IPS-NIHi7 (cell line): ENCODE measurements around the gene RIGI.
"Not testable (repeated sequence)": the region's sequence is repeated elsewhere in the genome, so short reads cannot be mapped to it uniquely, and the experiment has no call there.

ENCODE experiments used
- DNase-seq: peaks from one replicate; pipeline ENCODE4 v3.0.0; 2012; ENCODE audit warnings: mixed read lengths; ENCODE audit errors: extremely low spot score

The RIGI gene

DNA sequence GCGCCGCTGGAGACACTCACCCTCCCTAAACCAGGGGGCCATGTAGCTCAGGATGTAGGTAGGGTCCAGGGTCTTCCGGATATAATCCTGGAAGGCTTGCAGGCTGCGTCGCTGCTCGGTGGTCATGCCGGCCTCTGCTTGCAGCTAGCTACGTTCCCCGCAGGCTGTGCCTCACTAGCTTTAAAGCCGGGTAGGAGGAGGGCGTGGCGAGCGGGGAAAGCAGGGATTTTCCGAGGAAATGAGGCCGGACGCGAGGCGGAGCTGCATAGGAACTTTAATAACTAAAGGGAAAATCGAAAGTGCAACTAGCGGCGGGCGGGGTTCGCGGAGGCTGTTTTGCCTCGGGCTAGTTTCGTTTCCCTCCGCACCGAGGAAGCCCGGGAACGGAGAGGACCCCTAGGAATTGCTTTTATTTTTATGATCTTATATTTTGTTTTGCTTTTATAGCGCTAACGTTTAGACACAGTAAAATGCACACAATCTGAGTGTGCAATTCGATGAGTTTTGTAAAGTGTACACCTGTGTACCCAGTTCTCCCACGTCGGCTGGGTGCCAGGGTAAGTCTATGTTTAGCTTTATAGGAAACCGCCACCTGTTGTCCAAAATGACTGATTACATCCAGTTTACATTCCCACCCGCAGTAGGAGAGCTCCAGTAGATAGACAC, at the start of gene RIGI:
Gene RIGI, minus strand, starts transcription at position 156 of the 666 bp plus-strand sequence. Its CDS starts 30 bp downstream, at position 126.
- DNase-seq = peak; percentile 64

- DNase-seq = no peak
Measured at GRCh38 chr9:32574858-32575257, 48.9 kb upstream of the RIGI start.

- no peak for DNase-seq
Measured at GRCh38 chr9:32573821-32574220, 47.8 kb upstream of the RIGI start.

DNA sequence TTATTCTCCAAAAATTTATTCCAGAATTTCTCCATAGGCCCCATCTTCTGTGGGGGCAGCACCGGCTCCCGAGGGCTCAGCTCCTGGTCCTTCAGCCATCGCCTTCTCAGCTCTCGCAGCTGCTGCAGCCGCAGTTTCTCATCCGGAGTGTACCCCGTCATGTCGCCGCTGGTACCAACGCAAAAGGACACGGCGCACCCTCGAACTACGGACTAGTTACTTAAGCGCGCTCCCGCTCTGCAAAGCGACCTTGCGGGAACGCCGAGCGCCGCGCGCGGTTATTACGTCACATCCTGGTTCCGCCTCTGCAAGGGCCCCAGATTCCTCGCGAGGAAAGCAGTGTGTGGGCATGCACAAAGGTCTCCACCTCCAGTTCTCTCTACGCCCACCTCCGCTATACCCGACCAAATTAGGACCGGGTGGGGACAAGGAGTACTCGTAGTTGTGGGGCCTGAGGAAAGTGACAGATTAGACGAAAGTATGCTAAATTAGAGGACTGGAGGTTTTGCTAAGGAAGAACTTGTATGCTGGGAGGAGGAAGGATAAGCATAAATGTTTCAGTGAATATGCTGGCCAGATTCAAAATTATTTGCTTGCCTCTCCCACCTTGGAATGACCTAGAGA, 47.0 kb upstream of the RIGI start, which contains the start of gene NDUFB6:
Gene NDUFB6, minus strand, starts transcription at position 260 of the 624 bp plus-strand sequence. Its CDS starts 99 bp downstream, at position 161.
- DNase-seq = peak; percentile 91

DNA sequence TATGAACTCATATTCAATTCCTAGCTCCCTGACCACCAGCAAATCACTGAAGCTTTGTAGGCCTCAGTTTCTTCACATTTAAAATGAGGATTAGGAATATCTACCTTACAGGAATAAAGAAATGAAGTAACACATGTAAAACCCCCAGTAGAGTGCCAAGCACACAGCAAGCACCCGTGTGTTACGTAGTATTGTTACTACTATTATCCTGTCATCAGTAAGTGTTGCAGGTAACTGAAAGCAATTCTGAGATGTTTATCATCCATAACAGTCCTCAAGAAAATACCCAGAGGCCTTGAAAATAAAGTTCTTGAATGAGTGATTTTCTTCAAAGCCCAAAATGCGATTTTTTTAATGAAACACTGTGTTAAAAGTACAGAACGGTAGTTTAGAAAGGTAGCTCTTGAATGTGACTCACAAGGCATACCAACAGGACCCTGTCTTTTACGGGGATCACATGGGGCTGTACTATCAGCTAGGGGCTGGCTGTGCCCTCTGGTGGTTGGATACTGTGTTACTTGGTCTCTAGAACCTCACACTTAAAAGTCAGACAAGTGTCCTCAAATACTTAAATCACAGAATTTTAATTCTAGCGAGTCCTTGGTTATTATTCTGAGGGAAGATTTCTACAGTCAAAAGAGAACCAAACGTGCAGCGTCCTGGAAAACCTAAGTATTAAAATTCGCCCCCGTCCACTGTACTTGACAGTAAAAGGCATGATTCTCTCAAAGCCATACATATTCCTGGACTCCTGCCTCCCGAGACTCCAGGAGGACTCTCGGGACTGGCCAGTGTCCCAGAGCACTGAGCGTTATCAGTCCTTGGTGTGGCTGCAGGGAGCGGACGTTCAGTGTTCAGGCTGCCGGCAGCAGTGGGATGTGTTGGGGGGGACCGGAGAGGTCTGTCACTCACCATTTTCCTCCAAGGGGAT, 46.2 kb upstream of the RIGI start:
- peak; percentile 77 for DNase-seq

DNA sequence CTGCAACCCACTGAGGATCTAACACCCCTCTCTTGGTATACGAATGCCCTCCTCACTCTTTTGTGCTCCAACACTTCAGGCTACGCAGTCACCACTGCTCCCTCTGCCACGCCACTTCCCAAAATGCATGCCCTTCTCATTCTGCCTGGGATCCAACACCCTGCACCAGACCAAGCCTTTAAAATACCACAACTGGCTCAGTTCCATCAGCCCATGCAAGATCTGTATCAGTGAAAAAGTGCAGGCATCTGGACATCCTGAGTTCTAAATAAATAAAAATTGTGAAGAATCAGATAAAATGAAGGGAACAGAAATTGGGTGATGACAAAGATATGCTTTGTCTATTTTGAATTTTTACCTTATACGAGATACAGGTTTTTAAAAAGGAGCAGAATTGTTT, 44.3 kb upstream of the RIGI start:
- DNase-seq = no peak

GRCh38 chr9:32566770-32567169, 40.8 kb upstream of the RIGI start:
- no peak for DNase-seq

- no peak for DNase-seq
Measured at GRCh38 chr9:32565967-32566366, 40.0 kb upstream of the RIGI start.

DNA sequence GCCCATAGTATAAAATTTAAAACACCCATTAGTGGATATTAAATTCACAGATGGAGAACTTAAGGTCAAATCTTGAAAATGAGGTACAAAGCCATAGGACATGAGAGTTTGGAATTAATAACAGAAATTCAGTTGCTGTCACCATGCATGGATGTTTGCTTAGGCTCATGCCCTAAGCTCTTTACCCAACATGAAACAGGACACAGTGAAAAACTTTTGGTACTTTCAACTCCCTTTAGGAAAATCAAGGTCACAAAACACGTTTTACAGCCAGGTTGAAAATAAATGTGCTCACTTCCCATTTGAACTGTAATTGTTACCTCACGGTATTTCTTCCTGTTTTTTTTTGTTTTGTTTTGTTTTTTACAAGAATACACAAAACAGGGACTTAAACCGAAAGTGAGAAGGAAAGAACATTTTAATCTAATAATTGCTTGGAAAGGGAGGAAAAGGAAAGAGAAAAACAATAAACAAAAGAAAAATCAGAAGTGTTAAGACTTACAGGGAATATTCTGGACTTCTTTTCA, 32.5 kb upstream of the RIGI start:
- no peak for DNase-seq

- no peak for DNase-seq
Measured at GRCh38 chr9:32554591-32554990, 28.6 kb upstream of the RIGI start.

DNA sequence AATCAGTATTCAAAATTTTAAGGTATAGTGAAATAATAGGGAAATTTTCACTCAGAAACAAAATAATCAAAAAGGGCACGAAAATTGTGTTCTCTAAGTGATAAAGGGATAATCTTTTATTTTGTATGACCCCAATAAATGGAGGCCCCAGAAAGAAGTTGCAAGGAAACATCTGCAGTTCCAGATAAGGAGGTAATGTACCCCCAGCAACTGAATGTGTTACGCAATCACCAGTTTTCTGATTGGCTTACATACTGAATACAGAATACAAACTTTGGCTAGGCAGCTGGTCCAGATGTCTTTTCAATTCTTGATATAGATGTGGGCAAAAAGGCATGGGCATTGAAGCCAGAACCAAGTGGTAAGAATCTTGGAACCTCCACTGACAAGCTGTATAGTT, 28.1 kb upstream of the RIGI start:
- no peak for DNase-seq

- DNase-seq = peak; percentile 83
Measured at GRCh38 chr9:32552172-32552872, 26.3 kb upstream of the RIGI start, which contains the start of the genes SMIM27 and TOPORS. SMIM27 (plus strand) TSS chr9:32552327; CDS start chr9:32552435, 108 bp downstream. TOPORS (minus strand) TSS chr9:32552586; CDS start chr9:32552436, 150 bp downstream.

GRCh38 chr9:32551276-32552051, 25.5 kb upstream of the RIGI start:
- DNase-seq = peak; percentile 31

DNA sequence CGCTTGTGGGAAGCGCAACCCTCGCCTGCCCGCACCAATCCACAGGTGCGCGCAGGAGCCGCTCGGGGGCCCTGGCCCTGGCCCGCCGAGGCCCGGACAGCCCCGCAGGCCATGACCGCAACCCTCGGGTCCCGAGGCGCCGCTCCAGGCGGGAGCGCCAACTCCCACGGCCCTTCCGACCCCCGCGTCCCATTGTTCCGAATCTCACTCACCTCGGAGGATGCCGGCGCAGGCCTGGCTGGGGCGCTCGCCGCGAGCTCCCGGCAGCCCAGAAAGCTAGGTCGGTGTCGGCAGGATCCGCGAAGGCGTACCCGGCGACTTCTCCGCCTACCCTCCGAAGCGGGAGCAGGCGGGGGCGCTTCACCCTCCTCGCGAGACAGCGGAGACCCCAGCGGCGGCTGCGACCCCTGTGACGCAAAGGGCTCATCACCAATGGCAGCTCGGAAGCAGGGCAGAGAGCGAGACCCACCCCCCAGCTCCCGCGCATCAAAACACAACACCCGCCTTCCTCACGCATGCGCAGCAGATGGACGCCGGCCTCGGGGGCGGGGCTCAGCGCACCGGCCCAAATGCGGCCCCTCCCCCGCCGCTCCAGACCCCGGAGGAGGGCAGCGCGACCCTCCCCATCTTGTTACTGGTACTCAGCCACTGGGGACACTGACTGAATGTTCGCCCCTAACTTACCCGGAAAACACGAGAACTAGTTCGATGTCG, 24.7 kb upstream of the RIGI start:
- peak; percentile 98 for DNase-seq

GRCh38 chr9:32550150-32550561, 24.2 kb upstream of the RIGI start:
- DNase-seq = no peak

DNA sequence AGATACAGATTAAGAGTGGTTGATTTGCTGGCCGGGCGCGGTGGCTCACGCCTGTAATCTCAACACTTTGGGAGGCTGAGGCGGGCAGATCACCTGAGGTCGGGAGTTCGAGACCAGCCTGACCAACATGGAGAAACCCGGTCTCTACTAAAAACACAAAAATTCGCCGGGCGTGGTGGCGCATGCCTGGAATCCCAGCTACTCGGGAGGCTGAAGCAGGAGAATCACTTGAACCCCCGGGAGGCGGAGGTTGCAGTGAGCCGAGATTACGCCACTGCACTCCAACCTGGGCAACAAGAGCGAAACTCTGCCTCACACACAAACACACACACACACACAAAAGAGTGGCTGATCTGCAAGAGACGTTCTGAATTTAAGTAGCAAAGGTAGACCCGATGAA, 22.2 kb upstream of the RIGI start:
- DNase-seq = not testable (repeated sequence)

DNA sequence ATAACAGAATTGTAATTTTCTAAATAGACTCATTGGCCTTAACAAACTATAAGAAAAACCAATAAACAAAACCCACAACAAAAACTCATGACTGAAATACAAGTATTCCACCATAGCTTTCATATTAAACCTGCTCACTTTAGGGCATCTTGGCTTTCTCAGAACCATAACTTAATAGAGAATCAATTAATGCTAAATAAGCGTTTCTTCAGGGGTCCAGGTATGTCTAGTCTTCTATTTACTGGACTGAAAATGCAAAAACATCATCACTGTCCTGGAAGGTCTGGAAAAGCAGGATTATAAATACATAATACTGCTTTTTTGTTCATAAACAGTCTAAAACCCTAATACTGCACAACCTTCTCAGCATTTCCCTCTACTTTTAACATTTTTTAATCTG, 19.9 kb upstream of the RIGI start:
- no peak for DNase-seq

DNA sequence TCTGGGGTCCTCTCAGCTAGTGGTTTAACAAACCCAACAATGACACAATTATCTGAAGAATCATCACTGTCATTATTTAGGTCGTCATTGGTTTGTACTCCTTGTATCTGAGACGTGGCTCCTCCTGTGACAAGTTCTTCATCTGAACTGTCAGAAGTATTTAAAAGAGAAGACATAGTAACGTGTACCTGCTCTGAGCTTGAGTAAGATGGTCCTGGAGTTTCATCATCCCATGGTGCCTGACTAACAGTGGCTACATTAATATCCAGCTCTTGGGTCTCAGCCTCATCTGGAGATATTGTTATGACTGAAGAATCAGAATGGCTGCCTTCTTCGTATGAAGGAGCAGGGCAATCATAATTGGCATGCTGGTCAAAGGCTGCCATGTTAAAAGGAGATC, 17.1 kb upstream of the RIGI start:
- DNase-seq = no peak

DNA sequence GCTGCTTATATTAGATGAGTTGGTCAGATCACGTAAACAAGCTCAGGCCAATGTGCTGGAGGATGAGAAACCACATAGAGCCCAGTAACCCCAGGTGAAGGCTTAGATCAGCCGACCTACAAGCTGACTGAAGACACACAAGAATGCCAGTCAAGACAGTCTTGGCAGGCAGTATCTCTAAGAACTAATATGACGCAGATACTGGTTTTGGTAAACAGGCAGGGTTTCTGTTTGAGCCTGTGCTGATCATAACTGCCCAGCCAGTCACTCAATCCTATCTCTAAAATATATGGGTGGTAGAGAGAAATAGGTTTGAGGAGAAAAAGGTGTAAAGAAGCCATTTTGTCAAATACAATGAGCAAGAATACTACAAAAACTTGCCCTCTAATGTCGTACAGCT, 7.8 kb upstream of the RIGI start:
- no peak for DNase-seq

GRCh38 chr9:32533336-32533735, 7.3 kb upstream of the RIGI start:
- no peak for DNase-seq
